ENCODE measurements around the gene CXCL16.

- TF ChIP-seq CCAR2 (optimal IDR thresholded peaks at IDR 0.05; ENCODE audit: low read depth, low read length) (no peak), ZNF776 (CRISPR knock-in tag; IDR thresholded peaks at IDR 0.05) (no peak), AFF4 (CRISPR knock-in tag; IDR thresholded peaks at IDR 0.05) (no peak), PCBP1 (IDR thresholded peaks at IDR 0.05; ENCODE audit: borderline replicate concordance, low read depth, low read length) (no peak), ZBTB33 (CRISPR knock-in tag; IDR thresholded peaks at IDR 0.05) (no peak), MLX (CRISPR knock-in tag; IDR thresholded peaks at IDR 0.05) (no peak)
- TF ChIP-seq, protein P1, sequence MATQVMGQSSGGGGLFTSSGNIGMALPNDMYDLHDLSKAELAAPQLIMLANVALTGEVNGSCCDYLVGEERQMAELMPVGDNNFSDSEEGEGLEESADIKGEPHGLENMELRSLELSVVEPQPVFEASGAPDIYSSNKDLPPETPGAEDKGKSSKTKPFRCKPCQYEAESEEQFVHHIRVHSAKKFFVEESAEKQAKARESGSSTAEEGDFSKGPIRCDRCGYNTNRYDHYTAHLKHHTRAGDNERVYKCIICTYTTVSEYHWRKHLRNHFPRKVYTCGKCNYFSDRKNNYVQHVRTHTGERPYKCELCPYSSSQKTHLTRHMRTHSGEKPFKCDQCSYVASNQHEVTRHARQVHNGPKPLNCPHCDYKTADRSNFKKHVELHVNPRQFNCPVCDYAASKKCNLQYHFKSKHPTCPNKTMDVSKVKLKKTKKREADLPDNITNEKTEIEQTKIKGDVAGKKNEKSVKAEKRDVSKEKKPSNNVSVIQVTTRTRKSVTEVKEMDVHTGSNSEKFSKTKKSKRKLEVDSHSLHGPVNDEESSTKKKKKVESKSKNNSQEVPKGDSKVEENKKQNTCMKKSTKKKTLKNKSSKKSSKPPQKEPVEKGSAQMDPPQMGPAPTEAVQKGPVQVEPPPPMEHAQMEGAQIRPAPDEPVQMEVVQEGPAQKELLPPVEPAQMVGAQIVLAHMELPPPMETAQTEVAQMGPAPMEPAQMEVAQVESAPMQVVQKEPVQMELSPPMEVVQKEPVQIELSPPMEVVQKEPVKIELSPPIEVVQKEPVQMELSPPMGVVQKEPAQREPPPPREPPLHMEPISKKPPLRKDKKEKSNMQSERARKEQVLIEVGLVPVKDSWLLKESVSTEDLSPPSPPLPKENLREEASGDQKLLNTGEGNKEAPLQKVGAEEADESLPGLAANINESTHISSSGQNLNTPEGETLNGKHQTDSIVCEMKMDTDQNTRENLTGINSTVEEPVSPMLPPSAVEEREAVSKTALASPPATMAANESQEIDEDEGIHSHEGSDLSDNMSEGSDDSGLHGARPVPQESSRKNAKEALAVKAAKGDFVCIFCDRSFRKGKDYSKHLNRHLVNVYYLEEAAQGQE (IDR thresholded peaks at IDR 0.05; ENCODE audit: borderline replicate concordance in 1 of 2, low read depth in 1 of 2, low read length in 2 of 2) = no peak
- TF ChIP-seq, protein P2, sequence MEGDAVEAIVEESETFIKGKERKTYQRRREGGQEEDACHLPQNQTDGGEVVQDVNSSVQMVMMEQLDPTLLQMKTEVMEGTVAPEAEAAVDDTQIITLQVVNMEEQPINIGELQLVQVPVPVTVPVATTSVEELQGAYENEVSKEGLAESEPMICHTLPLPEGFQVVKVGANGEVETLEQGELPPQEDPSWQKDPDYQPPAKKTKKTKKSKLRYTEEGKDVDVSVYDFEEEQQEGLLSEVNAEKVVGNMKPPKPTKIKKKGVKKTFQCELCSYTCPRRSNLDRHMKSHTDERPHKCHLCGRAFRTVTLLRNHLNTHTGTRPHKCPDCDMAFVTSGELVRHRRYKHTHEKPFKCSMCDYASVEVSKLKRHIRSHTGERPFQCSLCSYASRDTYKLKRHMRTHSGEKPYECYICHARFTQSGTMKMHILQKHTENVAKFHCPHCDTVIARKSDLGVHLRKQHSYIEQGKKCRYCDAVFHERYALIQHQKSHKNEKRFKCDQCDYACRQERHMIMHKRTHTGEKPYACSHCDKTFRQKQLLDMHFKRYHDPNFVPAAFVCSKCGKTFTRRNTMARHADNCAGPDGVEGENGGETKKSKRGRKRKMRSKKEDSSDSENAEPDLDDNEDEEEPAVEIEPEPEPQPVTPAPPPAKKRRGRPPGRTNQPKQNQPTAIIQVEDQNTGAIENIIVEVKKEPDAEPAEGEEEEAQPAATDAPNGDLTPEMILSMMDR (CRISPR knock-in tag; IDR thresholded peaks at IDR 0.05) = no peak
Measured at GRCh38 chr17:4696437-4696805, 43.3 kb downstream of the CXCL16 start.

All from HepG2 (cell line).